Spleen (tissue), 7 donors: ENCODE measurements around the gene SH3TC2.

Experiments used
- CTCF ChIP-seq, 11 experiments: fragments of 200-600 bp in 7 of 11; fragments of 450-650 bp in 4 of 11; sonication (generic) in 4 of 11; IDR thresholded peaks in 8 of 11; conservative IDR thresholded peaks in 3 of 11; 1 replicate in 7 of 11; 2 replicates in 4 of 11; pipeline versions ENCODE4 v1.4.0 to v1.8.0; 2016 to 2021; ENCODE audit warnings: antibody characterized with exemption in 11 of 11, inconsistent platforms in 4 of 11, mild to moderate bottlenecking in 1 of 11
- POLR2A ChIP-seq, 3 donors: fragments of 450-650 bp; IDR thresholded peaks; one replicate each; pipeline ENCODE4 v1.5.1; 2017; ENCODE audit warnings: antibody characterized with exemption in 3 of 3, mild to moderate bottlenecking in 1 of 3
- POLR2AphosphoS5 ChIP-seq, 3 donors: sonication (generic); formaldehyde crosslinking; IDR thresholded peaks; one replicate each; pipeline ENCODE4 v1.5.1; 2017; ENCODE audit warnings: antibody characterized with exemption in 3 of 3
- donor health status: DM: no; HTN: no; CAD: no; lungs with moderate emphysema.
- donor health status: DM: no; HTN: no; CAD: no.
- donor health status: DM: no; HTN: no; CAD: no.

GRCh38 chr5:149019679-149020078, 43.2 kb downstream of the SH3TC2 start:
- TF ChIP-seq CTCF (IDR thresholded peaks at IDR 0.05 in 8 of 11, conservative IDR thresholded peaks at IDR 0.05 in 3 of 11) (no peak), POLR2AphosphoS5 (IDR thresholded peaks at IDR 0.05) (no peak), POLR2A (IDR thresholded peaks at IDR 0.05) (no peak)
